ENCODE data around the gene IFIT2. TPM values are rescaled to one million over a fixed set of nuclear protein-coding genes. Genes with fewer than 3 reads are reported as not detected.

Gene IFIT2
- total and polyA plus RNA-seq, 4 donors, result 4.8 to 5.5 (median 5.2) TPM

GRCh38 chr10:89346405-89347254 lies 44.8 kb downstream of the IFIT2 start:
- TF ChIP-seq HNF4G (IDR thresholded peaks at IDR 0.05), result peak; percentile 36
- TF ChIP-seq YY1 (IDR thresholded peaks at IDR 0.05), result peak; percentile 75
- TF ChIP-seq GABPA (IDR thresholded peaks at IDR 0.05 in 1 of 2, conservative IDR thresholded peaks at IDR 0.05 in 1 of 2), result no peak
- no peak for TF ChIP-seq CTCF (IDR thresholded peaks at IDR 0.05; ENCODE audit: low read depth, low read length, missing input control)
- TF ChIP-seq FOXA2 (IDR thresholded peaks at IDR 0.05), result no peak
- peak in 1 of 2 donors; percentile 27 for TF ChIP-seq EGR1 (IDR thresholded peaks at IDR 0.05; ENCODE audit: low read depth in 2 of 2)
- TF ChIP-seq JUND (IDR thresholded peaks at IDR 0.05), result no peak
- no peak for TF ChIP-seq REST (IDR thresholded peaks at IDR 0.05)
- TF ChIP-seq TAF1 (conservative IDR thresholded peaks at IDR 0.05), result no peak
- TF ChIP-seq HNF4A (conservative IDR thresholded peaks at IDR 0.05), result peak; percentile 77 to 87
- TF ChIP-seq SP1 (IDR thresholded peaks at IDR 0.05), result peak; percentile 51
- TF ChIP-seq ATF3 (IDR thresholded peaks at IDR 0.05), result peak; percentile 77
- peak; percentile 69 to 76 for TF ChIP-seq RXRA (IDR thresholded peaks at IDR 0.05)
- peak; percentile 64 for TF ChIP-seq ZBTB33 (IDR thresholded peaks at IDR 0.05)
- TF ChIP-seq NR2F2 (IDR thresholded peaks at IDR 0.05), result peak; percentile 72
- TF ChIP-seq RAD21 (IDR thresholded peaks at IDR 0.05), result peak in 1 of 2 donors; percentile 21
- peak; percentile 66 for TF ChIP-seq MAX (IDR thresholded peaks at IDR 0.05)
- no peak for TF ChIP-seq FOXA1 (IDR thresholded peaks at IDR 0.05)
- Histone ChIP-seq H3K36me3 (ENCODE audit: control insufficient read depth in 4 of 4, insufficient read depth in 3 of 4, low read depth in 1 of 4, low read length in 3 of 4) (peaks cover 0 to 2% (median 0%) of the 10 kb centered on the region in 4 donors), H3K9ac (ENCODE audit: low read depth in 1 of 2, low read length in 2 of 2) (no peak overlapping the region), H3K27ac (ENCODE audit: low read depth in 1 of 2, low read length in 2 of 2) (peak overlapping the region; percentile 65 to 75), H3K9me3 (ENCODE audit: control insufficient read depth in 4 of 4, low read length in 3 of 4) (no peaks in the 10 kb centered on the region), H3K27me3 (ENCODE audit: control insufficient read depth in 4 of 4, insufficient read depth in 4 of 4, low read length in 3 of 4) (no peaks in the 10 kb centered on the region), H3K4me3 (ENCODE audit: low read depth in 1 of 3, low read length in 3 of 3) (no peak overlapping the region), H3K4me1 (ENCODE audit: control insufficient read depth in 4 of 4, insufficient read depth in 4 of 4, low read length in 3 of 4) (peaks cover 17 to 52% (median 41%) of the 10 kb centered on the region in 4 donors)
- 52% methylated on average over 4 of the region's 4 CpGs for WGBS
- no peak for DNase-seq (ENCODE audit: low spot score)

Data from liver (tissue), 9 donors.